Breast epithelium (tissue), 4 donors: ENCODE results near the gene ARHGAP15. TPM values are rescaled to one million over a fixed set of nuclear protein-coding genes. Genes with fewer than 3 reads are reported as not detected.

Experiments used
- DNase-seq, 2 donors: peaks; one replicate each; pipeline ENCODE4 v3.0.0-alpha.2; 2019; ENCODE audit warnings: low spot score in 2 of 2
- H3K27ac ChIP-seq, 2 donors: fragments of 200-600 bp; sonication (generic) in 1 of 2; one replicate each; pipeline ENCODE4 v1.5.1; 2016 to 2019; ENCODE audit warnings: mild to moderate bottlenecking in 1 of 2
- H3K27me3 ChIP-seq, 2 donors: fragments of 200-600 bp; sonication (generic) in 1 of 2; one replicate each; pipeline versions ENCODE4 v1.5.1 to v1.6.0; 2017 to 2019; ENCODE audit warnings: control low read depth in 1 of 2, mild to moderate bottlenecking in 1 of 2
- H3K36me3 ChIP-seq: fragments of 200-600 bp; one replicate; pipeline ENCODE4 v1.5.1; 2019
- H3K4me1 ChIP-seq, 2 donors: fragments of 200-600 bp; sonication (generic); one replicate each; pipeline ENCODE4 v1.5.1; 2016 to 2019; ENCODE audit warnings: control low read depth in 1 of 2
- H3K4me3 ChIP-seq, 3 donors: fragments of 200-600 bp; sonication (generic); 1 replicate in 2 of 3; 2 replicates in 1 of 3; pipeline ENCODE4 v1.5.1; 2016 to 2019; ENCODE audit warnings: mild to moderate bottlenecking in 3 of 3, moderate library complexity in 2 of 3
- H3K9me3 ChIP-seq, 2 donors: fragments of 200-600 bp; sonication (generic) in 1 of 2; one replicate each; pipeline ENCODE4 v1.5.1; 2016 to 2019; ENCODE audit warnings: control low read depth in 1 of 2
- CTCF ChIP-seq, 3 donors: fragments of 450-650 bp; IDR thresholded peaks; one replicate each; pipeline ENCODE4 v1.5.1; 2016 to 2017; ENCODE audit warnings: antibody characterized with exemption in 3 of 3, mild to moderate bottlenecking in 3 of 3, moderate library complexity in 3 of 3
- POLR2A ChIP-seq: fragments of 450-650 bp; IDR thresholded peaks from one replicate; pipeline ENCODE4 v1.6.1; 2016; ENCODE audit warnings: antibody characterized with exemption, mild to moderate bottlenecking, moderate library complexity
- POLR2AphosphoS5 ChIP-seq, 3 donors: sonication (generic); formaldehyde crosslinking; IDR thresholded peaks; one replicate each; pipeline ENCODE4 v1.6.1; 2017; ENCODE audit warnings: antibody characterized with exemption in 3 of 3
- intact Hi-C: fragments of 100-400 bp; cut with DNase I; formaldehyde crosslinking; loops from one replicate; pipeline ENCODE4 v1.15.1; 2023; ENCODE audit warnings: low total_unique reads
- total RNA-seq, 3 donors: library from RNA; depleted of rRNA; stranded (reverse); fragments of >200 nt; gene quantifications; one replicate each; pipeline ENCODE4 v1.1.0, GENCODE V29; 2016

The ARHGAP15 gene
- total RNA-seq, 3 donors from 2014 or later: 8.9 to 13.4 (median 10.7) TPM

GRCh38 chr2:143680885-143681405 lies 551.7 kb downstream of the ARHGAP15 start:
- Histone ChIP-seq H3K4me1 (no peaks in the 10 kb centered on the region), H3K27ac (no peak overlapping the region), H3K36me3 (no peaks in the 10 kb centered on the region), H3K4me3 (no peak overlapping the region), H3K9me3 (no peaks in the 10 kb centered on the region), H3K27me3 (no peaks in the 10 kb centered on the region)
- no peak for DNase-seq
- TF ChIP-seq CTCF (IDR thresholded peaks at IDR 0.05): no peak
- no peak for TF ChIP-seq POLR2AphosphoS5 (IDR thresholded peaks at IDR 0.05)
- no peak for TF ChIP-seq POLR2A
- intact Hi-C loops: no loop called here

DNA sequence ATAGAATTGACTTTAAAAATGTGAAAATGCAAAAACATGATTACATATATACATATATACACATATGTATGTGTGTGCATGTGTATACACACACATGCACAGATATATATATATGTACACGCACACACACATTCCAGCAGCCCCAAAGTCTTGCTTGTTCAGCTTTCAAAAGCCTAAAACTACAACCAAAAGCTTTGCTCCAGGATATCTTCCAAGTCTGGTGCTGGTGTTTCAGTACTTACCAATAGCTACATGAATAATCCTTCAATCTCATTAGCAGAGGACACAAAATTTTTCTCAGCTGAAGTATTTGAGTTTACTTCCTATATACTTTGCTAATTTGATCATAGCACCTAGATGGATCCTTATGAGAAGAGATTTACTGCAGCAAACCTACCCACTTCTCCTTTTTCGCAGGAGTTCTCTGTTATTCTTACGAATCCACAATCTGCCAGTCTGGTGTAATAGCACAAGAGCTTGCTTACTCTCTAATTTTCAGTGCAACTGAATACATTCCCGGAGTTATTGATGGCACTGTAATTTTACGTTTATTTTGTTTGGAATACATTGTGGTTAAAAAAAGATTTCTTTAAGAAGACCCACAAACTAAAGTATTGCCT lies 553.3 kb downstream of the ARHGAP15 start:
- intact Hi-C loops: no loop called here
- H3K4me3 ChIP-seq: no peak overlapping the region
- no peak overlapping the region for H3K27ac ChIP-seq
- H3K27me3 ChIP-seq: no peaks in the 10 kb centered on the region
- no peaks in the 10 kb centered on the region for H3K4me1 ChIP-seq
- no peak for DNase-seq
- no peaks in the 10 kb centered on the region for H3K9me3 ChIP-seq
- H3K36me3 ChIP-seq: no peaks in the 10 kb centered on the region
- TF ChIP-seq POLR2AphosphoS5 (IDR thresholded peaks at IDR 0.05) (no peak), POLR2A (no peak), CTCF (IDR thresholded peaks at IDR 0.05) (no peak)

GRCh38 chr2:143683977-143684376 lies 554.8 kb downstream of the ARHGAP15 start:
- Histone ChIP-seq H3K36me3 (no peaks in the 10 kb centered on the region), H3K27me3 (no peaks in the 10 kb centered on the region), H3K4me3 (no peak overlapping the region), H3K4me1 (no peaks in the 10 kb centered on the region), H3K27ac (no peak overlapping the region), H3K9me3 (no peaks in the 10 kb centered on the region)
- DNase-seq: no peak
- TF ChIP-seq CTCF (IDR thresholded peaks at IDR 0.05) (no peak), POLR2AphosphoS5 (IDR thresholded peaks at IDR 0.05) (no peak), POLR2A (no peak)
- intact Hi-C loops: no loop called here

GRCh38 chr2:143684551-143685320 lies 555.5 kb downstream of the ARHGAP15 start:
- no peaks in the 10 kb centered on the region for H3K27me3 ChIP-seq
- H3K27ac ChIP-seq: no peak overlapping the region
- H3K9me3 ChIP-seq: no peaks in the 10 kb centered on the region
- no peak for DNase-seq
- no peaks in the 10 kb centered on the region for H3K36me3 ChIP-seq
- H3K4me3 ChIP-seq: no peak overlapping the region
- intact Hi-C loops: no loop called here
- H3K4me1 ChIP-seq: no peaks in the 10 kb centered on the region
- TF ChIP-seq POLR2AphosphoS5 (IDR thresholded peaks at IDR 0.05) (no peak), POLR2A (no peak), CTCF (IDR thresholded peaks at IDR 0.05) (no peak)

DNA sequence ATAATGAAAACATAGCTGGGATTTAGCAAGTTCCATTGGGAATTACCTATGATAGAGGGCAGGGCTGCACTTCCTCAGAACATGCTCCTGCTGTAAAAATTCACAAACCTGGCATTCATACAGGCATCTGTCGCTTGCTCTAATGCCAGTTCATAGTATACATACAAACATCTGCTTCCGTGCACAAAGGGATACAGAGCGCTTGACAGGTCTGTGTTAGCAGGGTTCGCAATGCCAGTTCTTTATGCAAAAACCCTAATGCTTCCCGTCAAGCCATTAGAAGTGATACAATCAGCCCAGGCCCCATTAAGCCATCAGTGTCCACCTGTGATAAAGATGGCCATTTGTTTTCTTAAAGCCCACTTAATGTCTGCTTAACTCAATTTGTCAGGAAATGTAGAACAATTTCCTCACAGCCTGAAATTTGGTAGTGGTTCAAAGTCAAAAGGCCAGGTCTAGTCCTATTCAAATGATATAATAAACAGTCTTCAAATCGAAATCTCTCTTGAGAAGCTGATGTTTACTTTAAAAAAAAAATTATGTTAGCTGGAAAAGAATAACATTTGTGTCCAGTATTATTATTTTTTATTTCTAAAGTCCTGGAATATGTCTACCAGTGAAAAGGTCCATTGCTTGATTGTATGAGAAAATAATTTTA lies 556.3 kb downstream of the ARHGAP15 start:
- TF ChIP-seq POLR2A (no peak), POLR2AphosphoS5 (IDR thresholded peaks at IDR 0.05) (no peak), CTCF (IDR thresholded peaks at IDR 0.05) (no peak)
- Histone ChIP-seq H3K4me1 (no peaks in the 10 kb centered on the region), H3K36me3 (no peaks in the 10 kb centered on the region), H3K27me3 (no peaks in the 10 kb centered on the region), H3K4me3 (no peak overlapping the region), H3K27ac (no peak overlapping the region), H3K9me3 (no peaks in the 10 kb centered on the region)
- DNase-seq: no peak
- intact Hi-C loops: no loop called here
